Stimulated activated CD4-positive, alpha-beta T cell treated with anti-CD3 and anti-CD28 coated beads, Interleukin-15, amount 100 ng/mL, for 24 hours (primary cell): ENCODE measurements around the gene HRAS.

ENCODE experiments used
- DNase-seq: peaks from one replicate; pipeline ENCODE4 v3.0.0-alpha.2; 2020

Gene HRAS

DNA sequence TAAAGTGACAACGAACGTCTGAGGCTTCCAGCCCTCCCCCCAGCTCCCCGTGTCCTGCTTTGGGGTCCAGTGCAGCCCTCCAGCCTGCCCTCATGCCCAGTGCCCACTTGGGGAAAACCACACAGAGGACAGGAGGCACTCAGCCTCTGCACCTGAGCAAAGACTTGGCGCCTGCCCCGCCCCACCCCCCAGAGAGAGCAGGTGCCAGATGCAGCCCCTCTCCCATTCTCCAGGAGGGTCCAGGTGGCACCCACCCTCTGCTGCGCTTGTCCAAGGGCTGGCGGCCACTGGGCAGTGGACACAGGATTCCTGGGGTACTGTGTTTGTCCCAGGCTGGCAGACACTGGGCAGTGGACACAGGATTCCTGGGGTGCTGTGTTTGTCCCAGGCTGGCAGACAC lies 44.0 kb downstream of the HRAS start:
- no peak for DNase-seq

GRCh38 chr11:490930-491260 lies 44.5 kb downstream of the HRAS start:
- DNase-seq, result no peak

GRCh38 chr11:490186-490929 lies 45.0 kb downstream of the HRAS start:
- DNase-seq, result no peak

DNA sequence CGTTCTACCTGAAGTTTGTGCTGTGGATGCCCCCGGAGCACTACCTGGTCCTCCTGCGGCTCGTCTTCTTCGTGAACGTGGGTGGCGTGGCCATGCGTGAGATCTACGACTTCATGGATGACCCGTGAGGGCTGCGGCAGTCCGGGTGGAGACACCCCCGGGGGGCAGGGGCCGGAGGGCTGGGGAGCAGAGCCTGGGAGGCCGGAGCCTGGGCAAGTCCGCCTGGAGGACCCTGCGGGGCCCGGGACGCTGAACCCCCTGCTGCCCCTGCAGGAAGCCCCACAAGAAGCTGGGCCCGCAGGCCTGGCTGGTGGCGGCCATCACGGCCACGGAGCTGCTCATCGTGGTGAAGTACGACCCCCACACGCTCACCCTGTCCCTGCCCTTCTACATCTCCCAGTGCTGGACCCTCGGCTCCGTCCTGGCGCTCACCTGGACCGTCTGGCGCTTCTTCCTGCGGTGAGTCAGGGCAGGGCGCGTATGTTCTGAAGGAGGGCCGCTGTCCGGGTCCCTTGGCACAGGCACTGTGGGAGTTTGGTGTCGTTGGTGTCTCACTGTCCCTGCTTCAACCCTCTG lies 45.7 kb downstream of the HRAS start:
- DNase-seq, result no peak

DNA sequence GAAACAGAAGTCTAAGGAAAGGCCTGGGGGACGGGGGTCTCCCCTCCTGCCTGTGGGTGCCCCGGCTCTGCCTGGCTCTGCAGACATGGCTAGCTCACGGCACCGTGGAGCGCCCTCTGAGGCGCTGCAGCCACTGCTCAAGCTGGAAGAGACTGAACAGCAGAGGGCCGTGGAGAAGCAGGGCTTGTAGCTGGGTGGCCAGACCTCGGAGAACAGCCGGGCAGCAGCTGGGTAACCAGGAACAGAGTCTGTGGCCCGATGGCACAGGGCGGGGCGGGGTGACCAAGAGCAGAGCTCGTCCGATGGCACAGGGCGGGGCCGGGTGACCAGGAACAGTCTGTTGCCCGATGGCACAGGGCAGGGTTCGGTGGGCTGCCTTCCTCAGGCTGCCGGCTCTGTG lies 46.4 kb downstream of the HRAS start:
- DNase-seq, result no peak

DNA sequence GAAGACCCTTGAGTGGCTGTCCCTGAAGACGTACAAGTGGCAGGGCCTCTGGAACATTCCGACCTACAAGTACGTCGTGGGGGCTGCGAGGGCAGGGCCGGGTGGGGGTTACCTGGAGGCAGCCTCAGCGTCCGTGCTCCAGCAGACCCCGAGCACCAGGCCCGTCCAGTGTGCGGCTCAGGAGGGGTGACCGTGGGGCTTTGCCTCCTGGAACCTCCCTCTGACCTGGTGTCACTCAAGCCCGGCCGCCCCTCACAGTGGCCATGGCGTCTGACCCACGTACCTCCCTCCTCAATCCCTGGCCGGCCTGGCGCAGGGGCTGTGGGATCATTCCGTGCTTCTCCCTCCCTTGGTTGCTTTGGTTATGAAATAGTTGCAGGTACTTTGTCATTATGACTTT lies 46.8 kb downstream of the HRAS start:
- DNase-seq, result no peak

- no peak for DNase-seq
Observed at GRCh38 chr11:488062-488461, 47.3 kb downstream of the HRAS start.

- no peak for DNase-seq
Observed at GRCh38 chr11:487571-488021, 47.8 kb downstream of the HRAS start.

- DNase-seq, result no peak
Observed at GRCh38 chr11:486189-486588, 49.2 kb downstream of the HRAS start.

- DNase-seq, result no peak
Observed at GRCh38 chr11:484616-485015, 50.8 kb downstream of the HRAS start.
